Middle frontal gyrus (tissue), 1 donor: Measurements from ENCODE around the gene SLC30A3.

Source experiments
- DNase-seq: peaks from one replicate; pipeline ENCODE4 v3.0.0-alpha.2; 2015; ENCODE audit warnings: low spot score; ENCODE audit errors: extremely low spot score

The SLC30A3 gene

DNA sequence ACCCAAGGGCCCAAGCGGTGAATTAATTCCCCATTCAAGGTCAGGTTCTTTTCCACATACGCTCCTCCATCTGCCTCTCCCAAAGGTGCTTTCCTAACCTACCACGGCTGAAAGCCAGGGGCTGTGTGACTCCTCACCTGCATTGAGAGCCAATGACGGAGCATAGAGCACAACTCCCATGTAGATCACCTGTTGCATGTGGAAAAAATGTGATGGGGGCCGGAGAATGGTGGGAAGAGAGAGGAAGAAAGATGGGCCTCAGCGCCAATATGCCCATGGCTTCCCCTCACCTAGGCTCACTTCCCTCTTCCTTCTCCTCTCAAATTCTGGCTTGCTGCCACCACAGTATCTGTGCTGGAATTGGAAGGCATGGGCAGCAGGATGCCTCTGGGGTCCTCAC, 56.5 kb downstream of the SLC30A3 start:
- DNase-seq = no peak

DNA sequence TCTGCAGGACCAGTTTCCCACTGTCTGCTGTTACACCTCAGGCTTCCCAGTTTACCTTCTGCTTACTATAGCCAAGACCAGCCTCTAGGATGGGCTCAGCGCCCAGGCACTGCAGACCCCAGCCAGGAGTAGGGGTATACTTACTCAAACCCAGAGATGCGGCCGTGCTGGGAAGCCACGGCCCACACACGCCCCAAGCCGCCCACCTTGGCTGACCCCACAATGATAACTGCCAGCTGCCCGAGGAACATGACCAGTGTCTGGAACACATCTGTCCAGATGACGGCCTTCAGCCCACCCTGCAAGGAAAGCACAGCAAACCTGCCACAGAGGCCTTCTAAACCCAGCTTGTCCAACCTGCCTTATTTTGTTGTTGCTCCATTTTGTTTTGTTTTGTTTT, 57.6 kb downstream of the SLC30A3 start:
- no peak for DNase-seq

DNA sequence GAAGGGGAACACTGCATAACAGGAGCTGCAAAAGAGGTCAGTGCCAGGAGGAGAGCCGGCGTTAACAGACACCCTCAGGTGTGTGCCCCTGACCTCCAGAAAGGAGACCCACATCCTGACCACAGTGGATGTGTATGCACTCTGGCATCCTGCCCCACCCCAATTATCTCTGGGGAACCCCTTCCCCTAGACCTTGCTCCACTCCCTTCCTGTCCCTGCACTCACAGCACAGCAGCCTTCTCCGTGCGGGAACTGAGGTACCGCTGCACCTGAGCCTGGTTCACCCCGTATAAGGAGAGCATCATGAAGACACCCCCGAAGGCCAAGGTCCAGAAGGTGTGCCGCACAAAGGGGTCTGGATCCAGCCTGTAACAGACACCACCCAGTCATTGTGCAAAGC, 58.3 kb downstream of the SLC30A3 start:
- no peak for DNase-seq

DNA sequence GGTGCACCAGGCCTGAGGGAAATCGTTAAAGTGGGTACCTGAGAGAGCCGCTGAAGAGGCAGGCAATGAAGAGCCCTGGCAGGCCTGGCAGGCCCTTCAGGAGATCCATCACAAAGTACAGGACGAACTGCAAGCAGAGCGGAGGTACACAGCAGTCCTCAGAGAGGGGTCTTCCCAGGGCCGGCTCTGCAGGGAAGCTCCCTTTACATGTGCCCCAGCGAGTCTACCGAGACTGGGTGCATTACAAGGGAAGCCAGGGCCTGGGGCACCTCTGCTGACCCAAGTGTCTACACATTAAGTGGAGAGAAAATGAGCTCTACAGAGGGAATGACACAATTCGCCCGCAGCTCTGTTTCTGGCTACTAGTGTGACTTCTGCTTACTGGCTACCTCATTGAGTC, 59.1 kb downstream of the SLC30A3 start:
- no peak for DNase-seq
